Keratinocyte (primary cell): ENCODE results near the gene PDE9A. TPM values are rescaled to one million over a fixed set of nuclear protein-coding genes. Genes with fewer than 3 reads are reported as not detected.

Experiments used
- DNase-seq: peaks from one replicate; pipeline ENCODE4 v3.0.0-alpha.2; 2011; ENCODE audit warnings: low read depth, missing footprints, low spot score
- FAIRE-seq: peaks from 2 replicates; lab custom pipeline; 2011; peaks lifted over from hg19 to GRCh38; lab: Jason Lieb, UNC
- H2AFZ ChIP-seq: 2 replicates; pipeline ENCODE4 v1.6.0; 2012; ENCODE audit warnings: low read length, control low read depth, inconsistent platforms; ENCODE audit not compliant: control insufficient read depth
- H3K27ac ChIP-seq: 2 replicates; pipeline ENCODE4 v1.5.1; 2011; ENCODE audit warnings: low read length; ENCODE audit not compliant: control insufficient read depth, insufficient read depth
- H3K27me3 ChIP-seq: 3 replicates; pipeline ENCODE4 v1.6.0; 2011; ENCODE audit warnings: low read length; ENCODE audit not compliant: control insufficient read depth, insufficient read depth; ENCODE audit errors: extremely low read depth
- H3K36me3 ChIP-seq, 2 experiments: 2 replicates in 1 of 2; 3 replicates in 1 of 2; pipeline ENCODE4 v1.5.1; 2011; ENCODE audit warnings: low read length in 2 of 2, mild to moderate bottlenecking in 1 of 2; ENCODE audit not compliant: control insufficient read depth in 2 of 2, insufficient read depth in 2 of 2; ENCODE audit errors: extremely low read depth in 1 of 2
- H3K4me1 ChIP-seq: 3 replicates; pipeline ENCODE4 v1.5.1; 2011; ENCODE audit warnings: low read length; ENCODE audit not compliant: control insufficient read depth, insufficient read depth; ENCODE audit errors: extremely low read depth
- H3K4me2 ChIP-seq: 3 replicates; pipeline ENCODE4 v1.6.0; 2011; ENCODE audit warnings: low read depth, low read length; ENCODE audit not compliant: control insufficient read depth, insufficient read depth; ENCODE audit errors: extremely low read depth
- H3K4me3 ChIP-seq, 3 experiments: fragments of 200-600 bp in 1 of 3; sonication (generic) in 1 of 3; 2 replicates in 2 of 3; 3 replicates in 1 of 3; pipeline ENCODE4 v1.5.1; 2011 to 2016; ENCODE audit warnings: low read length in 3 of 3, mild to moderate bottlenecking in 3 of 3, control low read depth in 2 of 3, inconsistent platforms in 1 of 3, low read depth in 1 of 3, mixed read lengths in 1 of 3, mixed run types in 1 of 3, moderate library complexity in 1 of 3; ENCODE audit not compliant: control insufficient read depth in 2 of 3, insufficient read depth in 2 of 3; ENCODE audit errors: extremely low read depth in 1 of 3
- H3K79me2 ChIP-seq: 2 replicates; pipeline ENCODE4 v1.6.0; 2012; ENCODE audit warnings: low read length; ENCODE audit not compliant: control insufficient read depth, insufficient read depth
- H3K9ac ChIP-seq: 3 replicates; pipeline ENCODE4 v1.6.0; 2011; ENCODE audit warnings: low read length; ENCODE audit not compliant: control insufficient read depth, insufficient read depth; ENCODE audit errors: extremely low read depth
- H3K9me1 ChIP-seq: 3 replicates; pipeline ENCODE4 v1.6.0; 2011; ENCODE audit warnings: low read length; ENCODE audit not compliant: control insufficient read depth, insufficient read depth; ENCODE audit errors: extremely low read depth
- H3K9me3 ChIP-seq: 2 replicates; pipeline ENCODE4 v1.5.1; 2012; ENCODE audit warnings: low read depth, low read length; ENCODE audit not compliant: control insufficient read depth
- H4K20me1 ChIP-seq: 3 replicates; pipeline ENCODE4 v1.6.0; 2011; ENCODE audit warnings: low read length; ENCODE audit not compliant: control insufficient read depth, insufficient read depth; ENCODE audit errors: extremely low read depth
- CTCF ChIP-seq, 3 experiments: IDR thresholded peaks in 1 of 3; conservative IDR thresholded peaks in 1 of 3; optimal IDR thresholded peaks in 1 of 3; 2 replicates in 2 of 3; 3 replicates in 1 of 3; pipeline versions ENCODE3 to v1.5.1; 2011; ENCODE audit warnings: low read length in 3 of 3, mild to moderate bottlenecking in 3 of 3, moderate library complexity in 2 of 3, control low read depth in 1 of 3, inconsistent platforms in 1 of 3; ENCODE audit not compliant: insufficient read depth in 2 of 3; ENCODE audit errors: extremely low read depth in 1 of 3
- EZH2 ChIP-seq: IDR thresholded peaks from one replicate; pipeline ENCODE4 v1.6.1; 2012; ENCODE audit warnings: inconsistent platforms, mild to moderate bottlenecking, low read length, moderate library complexity
- dilution Hi-C: fragments of 300-500 bp; cut with MboI; formaldehyde crosslinking; loops from one replicate; pipeline ENCODE4 v1.7.0; 2020; ENCODE audit warnings: low sequenced_read_pairs; ENCODE audit not compliant: extremely low pct_ligation_motif_present
- polyA plus RNA-seq, 5 experiments: library from polyadenylated mRNA; depleted of rRNA in 3 of 5; stranded (reverse) in 3 of 5; stranded (forward) in 1 of 5; unstranded in 1 of 5; fragments of >200 nt; gene quantifications; 1 replicate in 1 of 5; 2 replicates in 3 of 5; 3 replicates in 1 of 5; pipeline versions ENCODE4 v1.2.1 to v1.2.3, GENCODE V29; 2011 to 2012; ENCODE audit warnings: missing spikeins in 2 of 5, low read depth in 1 of 5, low replicate concordance in 1 of 5

Gene PDE9A
- polyA plus RNA-seq, 1 donor (not counting 4 experiments of a cell fraction or from before 2014, with no cell fraction given) = 0.13 TPM

- DNase-seq = no peak
- H3K4me1 ChIP-seq = no peaks in the 10 kb centered on the region
- FAIRE-seq = no peak
- no peaks in the 10 kb centered on the region for H3K79me2 ChIP-seq
- H3K4me2 ChIP-seq = no peak overlapping the region
- no peaks in the 10 kb centered on the region for H4K20me1 ChIP-seq
- dilution Hi-C loops = no loop called here
- no peak overlapping the region for H3K9ac ChIP-seq
- no peak for TF ChIP-seq CTCF (optimal IDR thresholded peaks at IDR 0.05 in 1 of 3, IDR thresholded peaks at IDR 0.05 in 1 of 3, conservative IDR thresholded peaks at IDR 0.05 in 1 of 3; ENCODE audit: extremely low read depth in 1 of 3, insufficient read depth in 2 of 3, low read length in 3 of 3)
- TF ChIP-seq EZH2 = no peak
- no peak overlapping the region for H3K4me3 ChIP-seq
- peaks cover 15% of the 10 kb centered on the region for H3K27me3 ChIP-seq
- no peak overlapping the region for H2AFZ ChIP-seq
- no peak overlapping the region for H3K27ac ChIP-seq
- no peaks in the 10 kb centered on the region for H3K9me1 ChIP-seq
- no peaks in the 10 kb centered on the region for H3K9me3 ChIP-seq
- H3K36me3 ChIP-seq = no peaks in the 10 kb centered on the region
Measured at GRCh38 chr21:42764883-42765282, 111.5 kb downstream of the PDE9A start.

GRCh38 chr21:42765656-42766055 lies 112.2 kb downstream of the PDE9A start:
- Histone ChIP-seq H3K4me2 (no peak overlapping the region), H3K4me3 (no peak overlapping the region), H3K79me2 (no peaks in the 10 kb centered on the region), H3K27ac (no peak overlapping the region), H3K9me3 (no peaks in the 10 kb centered on the region), H2AFZ (no peak overlapping the region), H3K9ac (no peak overlapping the region), H3K4me1 (no peaks in the 10 kb centered on the region), H3K9me1 (no peaks in the 10 kb centered on the region), H3K36me3 (no peaks in the 10 kb centered on the region), H3K27me3 (peaks cover 14% of the 10 kb centered on the region), H4K20me1 (no peaks in the 10 kb centered on the region)
- dilution Hi-C loops = no loop called here
- DNase-seq (no peak), FAIRE-seq (no peak)
- TF ChIP-seq CTCF (optimal IDR thresholded peaks at IDR 0.05 in 1 of 3, IDR thresholded peaks at IDR 0.05 in 1 of 3, conservative IDR thresholded peaks at IDR 0.05 in 1 of 3; ENCODE audit: extremely low read depth in 1 of 3, insufficient read depth in 2 of 3, low read length in 3 of 3) (no peak), EZH2 (no peak)
